EH (cell line): Measurements from ENCODE around the gene BLOC1S1.
A peak's percentile ranks its signal among the peaks of the same experiment; 100 is the strongest.

Experiments
- DNase-seq: peaks from one replicate; pipeline ENCODE4 v3.0.0-alpha.2; 2015; ENCODE audit warnings: low read depth

The BLOC1S1 gene

DNA sequence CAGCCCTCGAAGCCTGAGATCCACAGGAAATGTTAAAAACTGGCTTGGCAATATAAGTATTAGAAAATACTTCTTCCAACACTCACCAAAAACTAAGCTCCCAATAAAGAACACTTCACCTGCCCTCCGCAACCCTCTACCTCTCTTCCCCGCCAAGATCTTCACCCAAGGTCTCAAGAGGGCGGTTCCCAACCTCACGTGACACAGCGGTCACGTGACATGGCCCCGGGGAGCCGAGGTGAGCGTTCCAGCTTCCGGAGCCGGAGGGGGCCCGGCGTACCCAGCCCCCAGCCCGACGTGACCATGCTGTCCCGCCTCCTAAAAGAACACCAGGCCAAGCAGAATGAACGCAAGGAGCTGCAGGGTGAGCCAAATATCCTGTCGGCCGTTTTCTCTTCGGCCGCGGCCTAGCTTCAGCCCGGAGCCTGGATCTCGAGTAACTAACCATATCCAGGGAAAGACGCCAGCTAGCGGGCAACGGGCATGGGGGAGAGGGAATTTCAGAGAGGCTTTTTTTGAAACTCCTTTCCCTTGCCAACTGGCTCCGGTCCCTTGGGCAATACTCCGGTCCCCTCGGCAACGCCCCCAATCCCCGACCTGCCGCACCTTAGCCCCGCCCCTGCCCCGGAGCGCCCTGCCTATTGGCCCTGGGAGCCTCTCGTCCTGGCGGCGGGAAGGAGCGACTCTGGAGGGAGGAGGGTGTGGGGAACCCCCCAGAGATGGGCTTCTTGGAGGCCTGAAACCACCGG lies at the start of gene BLOC1S1:
TSS of gene BLOC1S1 (plus strand) at position 214 of the 749 bp plus-strand sequence. CDS start at position 220, 6 bp downstream.
- peak; percentile 91 for DNase-seq

DNA sequence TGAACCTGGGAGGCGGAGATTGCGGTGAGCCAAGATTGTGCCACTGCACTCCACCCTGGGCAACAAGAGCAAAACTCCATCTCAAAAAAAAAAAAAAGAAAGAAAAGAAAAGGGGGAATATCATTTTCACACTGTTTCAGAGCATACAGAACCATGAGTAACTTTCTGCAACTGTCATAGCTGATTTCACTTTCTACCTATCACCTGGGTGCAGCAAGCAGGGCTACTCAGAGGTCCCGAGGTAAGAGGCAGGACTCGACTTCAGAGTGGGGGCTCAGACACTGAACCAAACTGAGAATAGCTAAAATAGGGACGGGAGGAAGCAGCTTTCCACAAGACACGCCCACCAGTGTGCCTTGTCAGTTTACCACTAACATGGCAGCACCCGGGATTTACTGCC lies 49.3 kb upstream of the BLOC1S1 start:
- no peak for DNase-seq

DNA sequence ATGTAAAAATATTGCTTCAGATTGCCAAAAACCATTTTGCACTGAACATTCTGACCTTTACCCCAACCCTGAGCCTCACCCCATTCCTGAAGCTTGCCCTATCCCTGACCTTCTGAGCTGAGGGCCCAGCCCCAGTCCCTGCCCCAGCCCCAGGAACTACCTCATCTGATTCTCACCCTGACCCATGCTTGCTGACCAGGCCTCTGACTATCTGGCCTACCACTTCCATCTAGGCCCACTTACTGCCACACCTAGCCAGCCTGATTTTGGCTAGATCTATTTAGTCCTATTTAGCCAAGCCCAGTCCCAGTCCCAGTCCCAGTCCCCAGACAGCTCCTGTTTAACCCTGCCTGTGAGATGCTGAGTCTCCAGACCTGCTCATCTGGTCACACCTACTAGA lies 45.6 kb upstream of the BLOC1S1 start:
- DNase-seq: no peak

DNA sequence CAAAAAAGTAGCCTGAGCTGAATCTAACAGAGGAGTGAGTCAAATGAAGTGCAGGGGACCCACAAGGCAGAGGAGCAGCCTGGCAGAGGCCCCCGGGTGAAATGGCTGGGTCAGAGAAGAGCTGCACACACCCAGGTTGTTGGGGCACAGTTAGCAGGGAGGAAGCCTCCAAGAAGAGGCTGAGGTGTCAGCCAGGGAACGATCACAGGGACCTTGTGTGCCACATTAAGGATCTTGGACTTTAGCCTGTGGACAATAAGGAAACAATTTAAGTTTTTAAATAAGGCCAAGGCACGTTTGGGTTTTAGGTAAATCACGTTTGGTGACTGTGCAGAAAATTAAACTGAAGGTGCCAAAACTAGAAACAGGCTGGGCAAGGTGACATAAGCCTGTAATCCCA lies 44.1 kb upstream of the BLOC1S1 start:
- no peak for DNase-seq

DNA sequence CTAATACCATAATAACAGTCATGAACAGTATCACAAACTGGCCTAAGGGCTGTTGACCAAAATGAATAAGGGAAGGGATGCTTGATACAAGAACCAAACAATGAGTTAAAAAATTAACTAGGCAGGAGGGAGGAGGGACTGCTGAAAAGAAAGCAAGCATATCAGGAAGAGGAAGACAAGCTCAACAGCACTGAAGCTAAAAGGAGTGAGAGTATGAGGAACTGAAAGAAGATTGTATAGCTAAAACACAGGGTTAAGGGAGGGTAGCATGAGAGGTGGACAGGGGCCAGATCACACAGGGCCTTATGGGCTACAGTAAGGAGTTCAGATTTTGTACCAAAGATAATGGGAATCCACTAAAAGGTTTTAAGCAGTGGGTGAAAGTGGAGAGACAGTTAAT lies 42.2 kb upstream of the BLOC1S1 start:
- no peak for DNase-seq

DNA sequence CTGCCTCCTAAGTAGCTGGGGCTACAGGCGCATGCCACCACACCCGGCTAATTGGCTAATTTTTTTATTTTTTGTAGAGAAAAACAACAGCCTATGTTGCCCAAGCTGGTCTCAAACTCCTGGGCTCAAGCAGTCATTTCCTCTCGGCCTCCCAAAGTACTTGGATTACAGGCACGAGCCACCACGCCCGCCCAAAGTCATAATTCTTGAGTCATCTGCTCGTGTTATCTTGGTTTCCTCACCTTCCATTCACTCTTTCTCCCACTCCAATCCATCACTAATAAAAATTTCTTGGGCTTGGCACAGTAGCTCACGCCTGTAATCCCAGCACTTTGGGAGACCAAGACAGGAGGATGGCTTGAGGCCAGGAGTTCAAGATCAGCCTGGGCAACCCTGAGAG lies 40.2 kb upstream of the BLOC1S1 start:
- no peak for DNase-seq

DNA sequence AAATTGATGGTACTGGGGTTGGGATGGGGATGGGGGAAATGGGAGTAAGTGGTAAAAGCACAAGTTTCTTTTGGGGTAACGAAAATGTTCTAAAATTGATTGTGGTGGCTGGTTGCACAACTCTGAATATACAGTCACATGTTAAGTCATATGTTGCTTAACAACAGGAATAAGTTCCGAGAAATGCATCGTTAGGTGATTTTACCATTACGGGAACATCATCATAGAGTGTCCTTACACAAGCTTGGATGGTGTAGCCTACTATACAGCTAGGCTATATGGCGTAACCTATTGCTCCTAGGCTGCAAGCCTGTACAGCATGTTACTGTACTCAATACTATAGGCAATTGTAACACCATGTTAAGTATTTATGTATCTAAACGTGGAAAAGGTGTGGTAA lies 39.1 kb upstream of the BLOC1S1 start:
- no peak for DNase-seq

DNA sequence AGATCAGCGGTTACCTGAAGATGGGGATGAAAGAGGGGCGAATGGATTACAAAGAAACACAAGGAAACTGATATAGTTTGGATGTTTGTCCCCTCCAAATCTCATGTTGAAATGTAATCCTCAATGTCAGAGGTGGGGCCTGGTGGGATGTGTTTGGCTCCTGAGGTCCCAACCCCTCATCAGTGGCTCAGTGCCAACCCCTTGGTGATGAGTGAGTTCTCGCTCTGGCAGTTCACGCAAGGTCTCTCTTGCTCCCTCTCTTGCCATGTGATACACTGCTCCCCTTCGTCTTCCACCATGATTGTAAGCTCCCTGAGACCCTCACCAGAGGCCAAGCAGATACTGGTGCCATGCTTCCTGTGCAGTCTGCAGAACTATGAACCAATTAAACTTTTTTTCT lies 36.2 kb upstream of the BLOC1S1 start:
- DNase-seq: no peak

DNA sequence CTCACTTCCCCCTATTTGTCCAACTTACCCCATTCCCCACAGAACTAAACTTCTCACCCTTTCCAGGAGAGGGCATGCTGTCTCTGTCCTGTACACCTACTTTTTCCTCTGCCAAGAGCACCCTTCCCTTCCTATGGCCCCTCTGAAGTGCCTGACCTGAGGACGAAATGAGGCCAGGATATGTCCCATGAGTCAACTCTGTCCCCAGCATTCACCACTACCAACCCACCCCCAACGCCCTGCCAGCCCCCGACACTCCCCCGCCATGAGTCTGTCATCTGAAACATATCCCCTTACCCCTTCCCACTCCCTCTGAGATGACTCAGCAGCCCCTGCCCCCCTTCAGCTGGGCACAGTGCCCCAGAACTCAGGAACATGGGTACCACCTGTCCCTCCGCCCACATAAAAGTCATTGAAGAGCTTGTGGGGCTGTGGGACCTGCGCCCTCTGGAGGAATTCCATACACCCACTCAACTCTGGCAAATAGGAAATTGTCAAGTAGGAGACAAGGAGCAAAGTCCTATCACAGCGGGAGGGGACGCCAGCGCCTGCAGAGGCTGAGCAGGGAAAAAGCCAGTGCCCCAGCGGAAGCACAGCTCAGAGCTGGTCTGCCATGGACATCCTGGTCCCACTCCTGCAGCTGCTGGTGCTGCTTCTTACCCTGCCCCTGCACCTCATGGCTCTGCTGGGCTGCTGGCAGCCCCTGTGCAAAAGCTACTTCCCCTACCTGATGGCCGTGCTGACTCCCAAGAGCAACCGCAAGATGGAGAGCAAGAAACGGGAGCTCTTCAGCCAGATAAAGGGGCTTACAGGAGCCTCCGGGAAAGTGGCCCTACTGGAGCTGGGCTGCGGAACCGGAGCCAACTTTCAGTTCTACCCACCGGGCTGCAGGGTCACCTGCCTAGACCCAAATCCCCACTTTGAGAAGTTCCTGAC lies 34.4 kb upstream of the BLOC1S1 start:
- peak; percentile 61 for DNase-seq

DNA sequence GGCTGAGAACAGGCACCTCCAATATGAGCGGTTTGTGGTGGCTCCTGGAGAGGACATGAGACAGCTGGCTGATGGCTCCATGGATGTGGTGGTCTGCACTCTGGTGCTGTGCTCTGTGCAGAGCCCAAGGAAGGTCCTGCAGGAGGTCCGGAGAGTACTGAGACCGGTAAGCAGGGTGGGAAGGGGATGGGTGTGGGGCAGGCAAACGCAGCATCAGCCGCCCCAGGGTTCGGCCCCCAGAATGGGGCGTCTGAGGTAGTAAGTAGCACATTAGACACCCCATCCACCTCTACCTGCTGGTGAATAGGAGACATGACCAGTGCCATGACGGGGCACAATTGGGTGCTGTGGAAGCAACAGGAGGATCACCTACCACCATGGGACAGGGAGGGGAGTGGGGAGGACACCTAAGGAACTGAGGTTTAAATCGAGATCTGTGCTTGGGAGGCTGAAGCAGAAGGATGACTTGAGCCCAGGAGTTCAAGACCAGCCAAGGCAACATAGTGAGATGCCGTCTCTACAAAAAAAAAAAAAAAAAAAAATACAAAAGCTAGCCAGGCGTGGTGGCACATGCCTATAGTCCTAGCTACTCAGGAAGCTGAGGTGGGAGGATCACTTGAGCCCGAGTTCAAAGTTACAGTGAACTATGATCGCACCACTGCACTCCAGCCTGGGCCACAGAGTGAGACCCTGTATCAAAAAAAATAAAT lies 33.6 kb upstream of the BLOC1S1 start:
- no peak for DNase-seq

DNA sequence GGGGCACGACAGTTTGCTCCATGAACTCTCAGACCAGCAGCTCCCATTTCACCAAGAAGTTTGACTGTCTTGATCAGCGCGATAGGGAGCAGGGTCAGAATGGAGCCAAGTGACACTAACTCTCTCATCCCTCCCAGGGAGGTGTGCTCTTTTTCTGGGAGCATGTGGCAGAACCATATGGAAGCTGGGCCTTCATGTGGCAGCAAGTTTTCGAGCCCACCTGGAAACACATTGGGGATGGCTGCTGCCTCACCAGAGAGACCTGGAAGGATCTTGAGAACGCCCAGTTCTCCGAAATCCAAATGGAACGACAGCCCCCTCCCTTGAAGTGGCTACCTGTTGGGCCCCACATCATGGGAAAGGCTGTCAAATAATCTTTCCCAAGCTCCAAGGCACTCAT lies 32.2 kb upstream of the BLOC1S1 start:
- no peak for DNase-seq

DNA sequence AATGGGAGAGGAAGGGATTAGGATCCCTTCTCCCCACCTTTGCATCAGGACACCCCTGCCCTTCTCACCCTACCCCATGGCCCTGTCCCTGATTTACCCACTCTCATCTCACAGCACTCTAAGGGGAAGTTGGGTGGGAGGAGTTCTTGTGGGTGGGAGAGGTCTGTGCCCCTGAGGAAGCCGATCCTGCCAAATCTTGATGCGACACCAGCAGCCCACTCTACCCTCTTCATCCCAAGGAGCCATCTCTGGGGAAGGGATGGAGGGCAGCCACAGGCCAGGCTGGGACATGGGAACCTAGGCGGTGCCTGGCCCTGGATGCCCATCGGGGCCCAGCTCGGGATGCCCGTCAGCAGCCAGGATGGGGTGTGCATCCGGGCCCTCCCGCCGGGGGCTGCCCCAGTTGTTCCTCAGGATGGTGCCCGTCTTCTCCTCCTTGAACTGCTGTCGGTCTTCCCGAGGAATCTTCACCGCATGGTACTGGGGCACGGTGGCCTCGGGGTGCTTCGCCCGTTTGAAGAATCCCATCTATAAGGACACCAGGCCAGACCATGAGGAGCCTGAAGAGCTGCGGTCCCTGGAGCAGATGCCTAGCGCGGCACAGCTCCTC lies 31.0 kb upstream of the BLOC1S1 start:
- no peak for DNase-seq

DNA sequence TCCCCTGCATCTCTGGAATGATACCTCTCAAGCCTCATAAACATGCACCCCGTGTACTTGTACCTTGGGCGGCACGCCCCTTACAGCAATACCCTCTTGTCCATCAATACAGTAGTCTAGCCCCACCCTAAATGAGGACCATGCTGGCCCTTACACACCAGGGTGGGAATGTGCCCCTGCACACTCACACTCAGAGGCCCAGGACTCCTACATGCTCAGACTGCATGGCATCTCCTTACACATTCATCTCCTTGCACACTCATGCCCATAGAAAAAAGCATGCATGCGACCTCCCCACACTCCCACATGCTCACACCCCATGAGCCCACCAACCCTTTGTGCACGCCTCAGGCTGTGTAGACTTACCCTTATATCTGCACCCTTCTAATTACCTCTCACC lies 30.2 kb upstream of the BLOC1S1 start:
- no peak for DNase-seq

DNA sequence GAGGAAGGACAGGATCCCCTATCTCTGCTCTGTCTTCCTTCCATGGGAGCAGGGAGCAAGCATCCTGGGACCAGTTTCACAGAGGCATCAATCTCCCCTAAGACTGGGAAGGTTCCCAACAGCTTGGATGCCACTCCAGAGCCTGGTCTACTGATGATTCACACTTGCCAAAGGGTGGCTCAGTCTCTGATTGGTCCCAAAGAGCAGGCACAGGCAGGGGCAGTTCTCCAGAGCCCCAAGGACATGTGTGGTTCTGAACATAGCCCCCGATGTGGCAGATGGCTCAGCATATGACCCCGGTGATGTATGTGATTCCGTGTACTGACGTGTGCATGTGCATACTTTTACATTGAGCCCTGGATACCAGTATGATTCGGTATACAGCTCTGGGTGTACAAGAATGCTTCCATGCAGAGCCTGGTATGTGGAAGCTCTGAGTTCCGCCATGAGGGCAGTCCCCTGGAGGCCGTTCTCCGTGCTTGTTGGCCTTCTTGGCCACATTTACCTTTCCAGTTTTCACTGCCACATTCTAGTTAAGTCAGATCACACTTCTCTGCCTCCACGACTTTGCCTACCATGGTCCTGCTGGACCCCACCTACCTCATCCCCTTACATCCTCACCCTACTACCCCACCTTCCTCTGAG lies 29.4 kb upstream of the BLOC1S1 start:
- DNase-seq: peak; percentile 15

DNA sequence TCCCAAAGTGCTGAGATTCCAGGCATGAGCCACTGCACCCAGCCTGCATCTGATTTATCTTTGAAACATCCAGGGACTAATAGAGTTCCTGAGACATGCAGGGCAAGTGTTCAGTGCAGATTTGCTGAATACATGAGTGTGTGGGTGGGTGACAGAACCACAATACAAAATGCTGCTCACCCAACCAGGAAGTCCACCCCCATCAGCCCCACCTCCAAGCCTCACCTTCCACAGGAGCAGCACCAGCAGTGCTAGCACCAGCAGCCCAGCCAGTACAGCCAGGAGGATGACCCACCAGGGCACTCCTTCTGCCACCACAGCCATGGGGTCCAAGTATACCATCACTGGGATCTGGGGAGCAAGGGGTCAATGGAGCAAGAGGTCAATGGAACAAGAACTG lies 28.1 kb upstream of the BLOC1S1 start:
- no peak for DNase-seq

DNA sequence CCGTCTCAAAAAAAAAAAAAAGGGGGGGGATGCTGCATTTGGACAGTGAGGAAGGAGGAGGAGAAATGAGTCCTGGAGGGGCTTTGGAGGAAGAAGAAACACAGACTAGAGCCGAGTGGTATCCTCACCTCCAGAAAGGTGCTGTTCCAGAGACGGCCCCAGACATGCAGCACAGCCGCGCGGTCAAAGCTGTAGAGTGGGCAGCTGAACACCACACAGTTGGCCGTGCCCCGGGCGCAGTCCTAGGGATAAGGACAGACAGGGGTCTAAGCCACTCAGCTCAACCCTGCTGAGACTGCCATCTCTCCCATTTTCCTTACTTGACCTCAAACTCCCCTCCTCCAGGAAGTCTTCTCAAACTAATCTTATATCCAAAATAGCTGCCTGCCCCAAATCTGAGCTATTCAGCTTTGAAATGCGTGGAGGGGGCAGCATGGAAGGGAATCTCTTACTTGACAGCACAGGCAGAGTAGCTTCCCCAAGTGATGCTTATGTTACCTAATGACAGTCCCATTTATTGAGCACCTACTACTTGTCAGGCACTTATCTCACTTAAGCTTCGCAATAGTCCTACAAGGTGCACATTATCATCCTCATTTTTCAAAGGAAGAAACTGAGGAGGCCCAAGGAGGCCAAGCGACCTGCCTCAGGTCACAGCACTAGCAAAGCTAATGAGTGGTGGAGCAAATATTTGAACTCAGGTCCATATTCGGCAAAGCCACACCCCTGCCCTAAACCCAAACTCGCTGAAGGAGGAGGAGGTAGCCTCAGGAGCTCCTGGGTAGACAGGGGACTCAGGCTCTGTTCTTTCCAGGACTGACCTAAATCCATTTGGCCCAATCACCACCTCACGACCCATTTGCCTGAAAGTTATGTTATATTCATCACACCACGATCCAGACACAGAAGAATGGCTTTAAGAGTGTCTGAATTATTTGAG lies 26.9 kb upstream of the BLOC1S1 start:
- DNase-seq: no peak

DNA sequence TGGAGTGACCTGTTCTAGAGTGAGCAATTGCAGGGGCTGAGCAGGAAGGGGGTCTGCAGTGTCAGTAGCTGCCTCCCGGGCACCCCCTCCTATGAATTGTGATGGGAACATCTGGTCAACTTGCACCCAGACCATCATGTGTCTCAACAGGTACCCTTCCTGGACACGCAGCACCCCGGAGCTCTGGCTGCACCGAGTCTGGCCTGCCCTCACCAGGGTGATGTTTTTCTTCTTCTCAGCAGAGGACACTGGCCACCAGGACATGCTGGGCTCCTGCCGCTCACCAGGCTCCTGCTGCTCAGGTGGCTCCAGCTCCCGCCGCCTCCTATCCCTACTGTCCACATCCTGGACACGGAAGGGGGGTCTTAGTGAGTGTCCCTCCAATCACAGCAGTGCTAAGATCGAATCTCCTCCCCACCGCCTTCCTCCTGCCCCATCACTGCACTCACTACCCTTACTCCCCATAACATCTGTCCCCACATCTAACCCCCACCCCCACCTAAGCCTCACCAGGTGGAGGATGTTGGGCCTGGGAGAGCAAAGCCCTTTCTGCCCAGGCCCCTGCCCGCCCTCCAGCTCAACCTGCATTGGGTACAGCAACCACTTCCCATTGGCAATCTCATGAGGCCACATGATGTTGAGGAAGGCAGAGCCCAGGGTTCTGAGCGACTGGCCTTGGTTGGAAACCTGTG lies 23.1 kb upstream of the BLOC1S1 start:
- no peak for DNase-seq

DNA sequence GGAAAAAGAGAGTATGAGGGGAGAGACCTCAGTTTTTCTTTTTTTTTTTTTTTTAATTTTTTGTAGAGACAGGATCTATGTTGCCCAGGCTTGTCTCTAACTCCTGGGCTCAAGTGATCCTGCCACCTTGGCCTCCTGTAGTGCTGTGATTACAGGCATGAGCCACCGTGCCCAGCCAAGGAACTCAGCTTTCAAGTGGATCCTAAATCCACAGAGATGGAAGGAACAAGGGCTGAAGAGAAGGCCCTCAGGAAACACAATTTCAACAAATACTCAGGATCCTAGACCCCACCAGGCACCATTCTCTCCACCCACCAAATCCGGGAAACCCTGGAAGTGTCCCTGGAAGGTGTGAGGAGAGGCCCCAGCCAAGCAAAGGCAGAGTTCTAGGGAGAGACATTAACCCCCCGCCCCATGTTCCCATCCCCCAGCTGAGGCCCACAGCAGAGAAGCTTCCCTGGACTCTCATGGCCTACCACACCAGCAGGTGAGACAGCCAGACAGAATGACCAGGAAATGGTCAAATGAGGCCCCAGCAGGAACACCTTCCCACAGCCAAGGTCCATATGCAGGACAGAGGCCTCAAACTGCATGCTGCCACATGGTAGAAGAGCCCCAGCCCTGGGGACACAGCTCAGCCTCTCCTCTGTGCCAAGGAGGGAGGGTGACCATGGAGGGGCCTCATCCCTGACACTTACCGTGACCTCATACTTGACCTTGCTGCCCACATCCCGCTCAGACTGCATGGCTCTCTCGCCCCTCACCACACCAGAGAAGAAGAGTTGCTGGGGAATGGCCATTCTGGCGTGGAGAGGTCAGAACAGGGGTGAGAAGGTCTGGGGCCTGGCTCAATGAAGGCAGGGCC lies 22.3 kb upstream of the BLOC1S1 start:
- no peak for DNase-seq

DNA sequence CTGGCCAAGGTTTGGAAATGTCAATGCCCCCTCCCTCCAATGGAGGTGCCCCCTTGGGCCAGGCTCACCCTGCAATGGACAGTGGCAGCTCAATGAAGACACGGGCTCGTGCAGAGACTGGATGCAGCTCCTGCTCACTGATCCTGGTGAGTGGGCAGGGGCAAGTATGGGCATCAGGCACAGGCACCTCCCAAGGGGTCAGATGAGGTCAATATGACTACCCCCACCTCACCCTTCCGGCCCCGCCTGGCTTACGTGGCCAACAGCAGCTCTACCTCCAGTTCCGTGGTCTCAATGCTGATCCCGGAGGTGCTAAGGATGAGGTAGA lies 21.7 kb upstream of the BLOC1S1 start:
- DNase-seq: no peak
